NB4 (cell line): ENCODE results near the gene IL5RA.

Experiments used
- POLR2A ChIP-seq: IDR thresholded peaks from 2 replicates; pipeline ENCODE4 v1.6.1; 2011; ENCODE audit warnings: mild to moderate bottlenecking; ENCODE audit not compliant: insufficient read length; ENCODE audit errors: extremely low read depth
- TF ChIP-seq, protein P1 (sequence below): IDR thresholded peaks from one replicate; pipeline ENCODE4 v1.5.1; 2012; ENCODE audit warnings: low read depth, low read length

DNA sequence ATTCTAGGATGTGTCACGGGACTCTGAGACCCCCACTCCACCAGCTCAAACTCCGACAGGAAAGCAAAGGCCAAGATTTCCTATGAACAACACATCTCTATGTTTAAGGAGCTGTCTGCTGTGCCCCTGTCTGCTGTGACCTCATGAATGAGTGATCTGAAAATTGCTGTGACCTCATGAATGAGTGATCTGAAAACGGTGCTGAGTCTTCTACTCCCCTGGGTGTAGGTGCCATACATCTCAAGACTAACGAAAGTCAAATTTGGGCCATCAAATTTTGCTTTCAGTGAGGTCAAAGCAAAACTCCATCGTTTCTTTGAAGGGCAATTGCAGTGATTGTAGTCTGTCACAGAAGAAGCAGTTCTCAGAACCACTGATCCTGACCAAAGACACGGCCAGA is 24.4 kb downstream of the IL5RA start:
- TF ChIP-seq, protein P1, sequence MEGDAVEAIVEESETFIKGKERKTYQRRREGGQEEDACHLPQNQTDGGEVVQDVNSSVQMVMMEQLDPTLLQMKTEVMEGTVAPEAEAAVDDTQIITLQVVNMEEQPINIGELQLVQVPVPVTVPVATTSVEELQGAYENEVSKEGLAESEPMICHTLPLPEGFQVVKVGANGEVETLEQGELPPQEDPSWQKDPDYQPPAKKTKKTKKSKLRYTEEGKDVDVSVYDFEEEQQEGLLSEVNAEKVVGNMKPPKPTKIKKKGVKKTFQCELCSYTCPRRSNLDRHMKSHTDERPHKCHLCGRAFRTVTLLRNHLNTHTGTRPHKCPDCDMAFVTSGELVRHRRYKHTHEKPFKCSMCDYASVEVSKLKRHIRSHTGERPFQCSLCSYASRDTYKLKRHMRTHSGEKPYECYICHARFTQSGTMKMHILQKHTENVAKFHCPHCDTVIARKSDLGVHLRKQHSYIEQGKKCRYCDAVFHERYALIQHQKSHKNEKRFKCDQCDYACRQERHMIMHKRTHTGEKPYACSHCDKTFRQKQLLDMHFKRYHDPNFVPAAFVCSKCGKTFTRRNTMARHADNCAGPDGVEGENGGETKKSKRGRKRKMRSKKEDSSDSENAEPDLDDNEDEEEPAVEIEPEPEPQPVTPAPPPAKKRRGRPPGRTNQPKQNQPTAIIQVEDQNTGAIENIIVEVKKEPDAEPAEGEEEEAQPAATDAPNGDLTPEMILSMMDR, result no peak
- no peak for TF ChIP-seq POLR2A
